KG1 (cell line): Measurements from ENCODE around the gene ASB6.
"Not testable (repeated sequence)": the region's sequence is repeated elsewhere in the genome, so short reads cannot be mapped to it uniquely, and the experiment has no call there.

Experiments used
- DNase-seq: peaks from one replicate; lab custom pipeline; 2025; lab: John Stamatoyannopoulos, UW

ASB6 gene

GRCh38 chr9:129606161-129607026, 35.6 kb downstream of the ASB6 start:
- no peak for DNase-seq

GRCh38 chr9:129604766-129605163, 37.2 kb downstream of the ASB6 start:
- no peak for DNase-seq

DNA sequence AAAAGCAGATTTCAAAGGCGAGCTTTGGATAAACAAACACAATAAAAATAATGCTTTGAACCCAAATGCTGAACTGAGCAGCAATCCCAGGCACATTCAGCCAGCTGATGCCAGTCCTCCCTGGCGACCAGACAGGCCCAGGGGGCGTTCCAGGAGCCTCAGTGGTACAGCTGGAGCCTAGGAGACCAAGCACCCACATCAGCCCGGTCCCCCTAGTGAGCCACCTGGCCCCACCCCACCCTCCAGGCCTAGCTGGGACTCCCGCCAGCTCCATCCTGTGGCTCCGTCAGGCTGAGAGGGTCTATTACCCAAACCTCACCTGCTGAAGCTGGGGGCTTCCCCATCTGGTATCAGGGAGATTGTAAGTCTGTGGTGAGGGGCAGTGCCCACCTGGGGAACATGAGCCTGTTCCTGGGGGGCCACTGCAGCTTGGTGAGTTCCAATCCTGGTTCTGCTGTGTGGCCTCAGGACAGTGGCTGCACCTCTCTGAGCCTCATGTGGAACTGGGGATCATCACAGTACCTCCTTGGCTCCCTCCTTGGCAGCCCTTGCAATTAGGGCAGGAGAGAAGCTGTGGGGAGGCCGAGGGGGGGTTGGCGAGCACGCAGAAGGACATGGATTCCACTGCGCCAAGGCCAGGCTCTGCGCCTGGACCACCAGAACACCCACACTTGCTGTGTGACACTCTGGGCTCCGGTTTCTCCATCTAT, 37.7 kb downstream of the ASB6 start:
- no peak for DNase-seq

- no peak for DNase-seq
Observed at GRCh38 chr9:129602598-129603415, 39.1 kb downstream of the ASB6 start.

GRCh38 chr9:129601082-129601674, 40.8 kb downstream of the ASB6 start:
- DNase-seq = no peak

GRCh38 chr9:129598089-129598596, 43.8 kb downstream of the ASB6 start:
- no peak for DNase-seq

GRCh38 chr9:129597355-129598088, 44.4 kb downstream of the ASB6 start:
- no peak for DNase-seq

DNA sequence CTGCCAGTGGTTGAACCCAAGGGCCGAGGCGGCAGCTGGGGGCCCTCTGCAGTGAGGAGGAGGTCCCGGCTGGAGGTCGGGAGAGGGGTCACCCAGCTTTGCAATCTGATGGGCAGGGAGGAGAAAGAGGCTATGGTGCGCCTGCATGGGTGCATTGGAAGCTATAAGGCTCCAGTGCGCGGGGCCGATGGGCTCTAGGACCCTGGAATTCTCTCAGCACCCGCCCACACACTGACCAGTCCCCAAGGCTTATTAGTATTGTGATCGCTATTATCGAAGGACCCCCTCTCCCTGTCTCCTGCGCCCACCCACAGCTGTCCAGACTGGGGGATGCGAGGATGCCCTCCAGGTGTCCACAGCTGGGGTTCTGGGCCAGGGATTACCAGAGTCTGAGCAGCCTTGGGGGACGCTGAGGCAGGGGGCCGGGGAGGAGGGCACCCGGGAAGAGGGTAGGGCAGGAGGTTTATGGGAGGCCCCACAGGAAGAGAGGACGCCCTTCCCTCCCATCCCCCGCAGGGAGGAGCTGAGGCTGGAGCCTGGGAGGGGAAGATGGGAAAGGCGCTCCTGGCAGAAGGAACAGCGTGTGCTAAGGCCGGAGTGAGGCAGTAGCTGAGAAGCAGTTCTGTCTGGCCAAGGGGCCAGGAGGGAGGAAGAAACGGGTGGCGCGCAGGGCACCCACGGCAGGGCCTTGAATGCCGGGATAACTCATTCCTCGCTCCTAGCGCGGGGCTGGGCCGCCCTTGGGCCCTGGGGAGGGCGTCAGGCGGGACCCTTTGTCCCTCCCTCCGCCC, 45.2 kb downstream of the ASB6 start:
- DNase-seq = no peak

DNA sequence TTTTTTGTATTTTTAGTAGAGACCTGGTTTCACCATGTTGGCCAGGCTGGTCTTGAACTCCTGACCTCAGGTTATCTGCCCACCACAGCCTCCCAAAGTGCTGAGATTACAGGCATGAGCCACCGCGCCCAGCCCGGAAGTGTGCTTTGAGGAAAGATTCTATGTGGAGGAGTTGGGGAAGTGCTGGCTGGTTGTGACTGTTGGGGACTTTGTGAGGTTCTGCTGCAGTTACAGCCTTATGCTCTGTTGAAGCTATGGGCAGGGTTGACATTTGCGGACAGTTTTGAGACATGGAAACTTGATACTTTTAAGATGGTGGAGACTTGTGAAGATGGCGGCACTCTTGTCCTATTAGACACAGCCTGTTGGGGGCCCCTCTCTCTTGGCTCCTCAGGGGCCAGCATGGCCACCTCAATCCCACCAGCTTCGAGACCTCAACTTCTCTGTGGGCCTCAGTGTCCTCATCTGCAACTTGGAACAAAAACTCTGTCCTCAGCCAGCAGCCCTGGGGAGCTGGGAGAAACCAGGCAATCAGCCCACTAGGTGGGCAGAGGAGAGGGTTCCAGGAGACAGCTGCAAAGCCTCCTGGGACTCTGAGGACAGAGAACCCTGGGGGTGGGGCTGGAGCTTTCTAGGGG, 45.9 kb downstream of the ASB6 start:
- DNase-seq = no peak

- DNase-seq = no peak
Observed at GRCh38 chr9:129595311-129595741, 46.6 kb downstream of the ASB6 start.

DNA sequence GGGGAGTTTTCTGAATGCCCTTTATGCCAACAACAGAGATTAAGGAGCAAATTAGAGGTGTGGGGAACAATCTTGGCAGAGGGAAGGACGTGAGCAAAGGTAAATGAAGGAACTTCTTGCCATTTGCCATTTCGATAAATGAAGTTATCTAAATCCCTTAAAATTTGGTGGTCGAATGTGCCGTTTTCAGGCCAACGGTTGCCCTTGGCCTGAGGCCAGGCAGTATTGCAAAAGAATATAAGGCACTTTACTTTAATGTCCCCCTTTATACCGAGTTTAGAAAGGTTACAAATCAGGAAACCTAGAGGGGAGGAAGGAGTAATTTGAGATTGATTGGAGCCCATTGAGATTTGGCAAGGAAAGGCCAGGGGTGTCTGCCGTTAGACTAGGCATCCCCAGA, 47.3 kb downstream of the ASB6 start:
- no peak for DNase-seq

DNA sequence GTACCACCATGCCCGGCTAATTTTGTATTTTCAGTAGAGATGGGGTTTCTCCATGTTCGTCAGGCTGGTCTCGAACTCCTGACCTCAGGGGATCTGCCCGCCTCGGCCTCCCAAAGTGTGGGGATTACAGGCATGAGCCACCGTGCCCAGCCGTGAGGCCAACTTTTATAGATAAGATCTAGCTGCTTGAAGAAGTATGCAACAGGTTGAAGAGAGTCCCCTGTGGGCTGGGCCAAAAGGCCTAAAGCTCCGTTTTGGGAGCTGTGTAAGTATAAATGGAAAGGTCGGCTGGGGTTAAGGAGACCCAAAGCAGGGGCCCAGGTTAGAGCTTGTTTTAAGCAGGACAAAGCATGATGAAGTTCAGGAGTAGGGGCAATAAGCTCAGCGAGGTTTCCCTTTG, 49.2 kb downstream of the ASB6 start:
- not testable (repeated sequence) for DNase-seq

DNA sequence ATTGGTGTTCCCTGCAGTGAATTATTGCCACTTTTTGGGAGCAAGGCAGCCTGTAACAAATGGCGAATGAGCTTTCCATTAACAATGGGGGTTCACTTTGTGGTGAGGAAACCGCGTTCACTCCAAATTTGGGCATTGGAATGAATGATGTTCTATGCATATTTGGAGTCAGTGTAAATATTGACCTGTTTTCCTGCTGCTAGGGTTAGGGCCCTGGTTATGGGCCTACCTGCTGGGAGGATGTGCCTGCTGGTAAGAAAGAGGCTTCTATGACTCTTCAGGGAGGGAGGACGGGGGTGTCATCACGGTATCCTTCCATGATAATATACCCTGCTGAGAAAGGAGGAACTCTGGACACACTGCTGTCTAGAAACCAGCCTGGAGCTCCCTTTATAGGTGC, 50.0 kb downstream of the ASB6 start:
- no peak for DNase-seq

GRCh38 chr9:129590466-129590865, 51.5 kb downstream of the ASB6 start:
- no peak for DNase-seq

GRCh38 chr9:129587487-129588262, 54.3 kb downstream of the ASB6 start:
- DNase-seq = no peak

DNA sequence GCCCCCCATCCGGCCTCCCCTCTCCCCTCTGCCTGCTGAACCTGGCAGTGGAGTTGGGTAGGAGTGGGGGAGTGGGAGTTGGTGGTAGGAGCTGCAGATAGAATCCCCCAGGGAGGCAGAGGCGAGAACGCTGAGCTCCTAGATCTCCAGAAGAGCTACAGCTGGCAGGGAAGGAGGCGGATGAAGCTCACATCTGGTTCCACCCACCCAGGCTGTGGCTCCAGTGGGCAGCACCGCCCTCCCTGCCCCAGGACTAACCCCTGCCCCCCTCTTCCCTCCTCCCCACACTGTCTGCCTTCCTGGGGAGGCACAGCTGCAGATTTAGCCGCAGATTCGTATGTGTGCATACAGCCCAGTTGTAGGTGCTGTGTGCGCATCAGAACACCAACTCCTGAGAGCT, 55.3 kb downstream of the ASB6 start:
- no peak for DNase-seq

DNA sequence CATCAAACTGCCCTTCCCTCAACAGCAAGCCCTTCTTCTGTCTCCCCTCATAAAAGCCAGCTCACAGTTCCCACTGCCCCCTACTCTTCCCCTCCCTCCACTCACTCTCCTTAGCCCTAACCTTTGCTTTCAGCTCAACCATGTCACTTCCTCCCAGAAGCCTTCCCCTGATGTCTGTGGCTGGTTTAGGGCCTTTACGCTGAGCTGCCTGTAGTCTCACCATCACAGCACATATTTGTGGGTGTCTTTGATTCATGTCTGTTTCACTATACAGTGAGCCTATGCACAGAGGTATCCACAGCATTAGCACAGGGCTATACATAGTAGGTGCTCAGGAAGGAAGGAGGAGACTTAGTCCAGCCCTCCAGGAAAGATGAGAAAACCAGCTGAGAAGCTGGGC, 55.7 kb downstream of the ASB6 start:
- no peak for DNase-seq

DNA sequence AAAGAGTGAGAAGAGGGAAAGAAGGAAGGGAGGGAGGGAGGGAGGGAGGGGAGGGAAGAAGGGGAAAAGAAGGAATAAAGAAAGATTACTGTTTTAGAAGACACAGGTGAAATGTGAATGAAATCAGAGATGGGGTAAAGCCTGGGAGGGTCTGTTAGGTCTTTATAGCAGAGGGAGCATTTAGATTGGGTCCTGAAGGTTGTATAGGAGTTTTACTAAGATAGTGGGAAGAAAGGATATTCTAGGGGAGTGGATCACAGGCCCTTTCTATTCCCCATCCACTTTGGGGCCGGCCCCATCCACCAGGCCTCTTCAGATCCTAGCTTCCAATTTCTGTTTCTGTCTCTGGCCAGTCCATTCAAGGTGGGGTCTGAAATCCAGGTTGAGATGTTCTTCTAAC, 56.6 kb downstream of the ASB6 start:
- DNase-seq = no peak
